RWPE1 (cell line): ENCODE data around the gene ODAD3.
A peak's percentile ranks its signal among the peaks of the same experiment; 100 is the strongest.

Experiments used
- CTCF ChIA-PET: fragments of 350-600 bp; sonication (Branson Sonifier 250); formaldehyde crosslinking; extraction: SDS; loops from one replicate; lab custom pipeline; 2021; lab: Yijun Ruan, JAX
- POLR2A ChIA-PET: fragments of 400-600 bp; formaldehyde crosslinking; extraction: SDS; loops from one replicate; lab custom pipeline; 2020; ENCODE audit warnings: antibody characterized with exemption; ENCODE audit not compliant: low non-redundant PET; lab: Yijun Ruan, JAX
- DNase-seq: peaks from one replicate; pipeline ENCODE4 v3.0.0; 2012; ENCODE audit warnings: low spot score
- H3K27ac ChIP-seq: fragments of 450-650 bp; 2 replicates; pipeline ENCODE4 v1.5.1; 2017
- TF ChIP-seq, protein P1 (sequence below): fragments of 450-650 bp; conservative IDR thresholded peaks from 2 replicates; pipeline ENCODE4 v1.5.1; 2017; ENCODE audit warnings: low read depth, mild to moderate bottlenecking

The ODAD3 gene

GRCh38 chr19:11452620-11453310, 17.8 kb upstream of the ODAD3 start:
- ChIA-PET POLR2A (no interaction called here), CTCF (interaction anchor here (0.6 kb wide), 1 partner anchor 327 kb away, joined by 3 read pairs; no protein-coding TSS in a partner anchor)
- no peak overlapping the region for H3K27ac ChIP-seq
- no peak for DNase-seq
- TF ChIP-seq, protein P1, sequence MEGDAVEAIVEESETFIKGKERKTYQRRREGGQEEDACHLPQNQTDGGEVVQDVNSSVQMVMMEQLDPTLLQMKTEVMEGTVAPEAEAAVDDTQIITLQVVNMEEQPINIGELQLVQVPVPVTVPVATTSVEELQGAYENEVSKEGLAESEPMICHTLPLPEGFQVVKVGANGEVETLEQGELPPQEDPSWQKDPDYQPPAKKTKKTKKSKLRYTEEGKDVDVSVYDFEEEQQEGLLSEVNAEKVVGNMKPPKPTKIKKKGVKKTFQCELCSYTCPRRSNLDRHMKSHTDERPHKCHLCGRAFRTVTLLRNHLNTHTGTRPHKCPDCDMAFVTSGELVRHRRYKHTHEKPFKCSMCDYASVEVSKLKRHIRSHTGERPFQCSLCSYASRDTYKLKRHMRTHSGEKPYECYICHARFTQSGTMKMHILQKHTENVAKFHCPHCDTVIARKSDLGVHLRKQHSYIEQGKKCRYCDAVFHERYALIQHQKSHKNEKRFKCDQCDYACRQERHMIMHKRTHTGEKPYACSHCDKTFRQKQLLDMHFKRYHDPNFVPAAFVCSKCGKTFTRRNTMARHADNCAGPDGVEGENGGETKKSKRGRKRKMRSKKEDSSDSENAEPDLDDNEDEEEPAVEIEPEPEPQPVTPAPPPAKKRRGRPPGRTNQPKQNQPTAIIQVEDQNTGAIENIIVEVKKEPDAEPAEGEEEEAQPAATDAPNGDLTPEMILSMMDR: no peak

- no peak for DNase-seq
- ChIA-PET CTCF (interaction anchor here (0.6 kb wide), 1 partner anchor 326 kb away, joined by 3 read pairs; no protein-coding TSS in a partner anchor), POLR2A (no interaction called here)
- TF ChIP-seq, protein P1: no peak
- no peak overlapping the region for H3K27ac ChIP-seq
Observed at GRCh38 chr19:11451871-11452619, 17.1 kb upstream of the ODAD3 start.

- CTCF ChIA-PET: no interaction called here
- TF ChIP-seq, protein P1: no peak
- no peak for DNase-seq
- POLR2A ChIA-PET: no interaction called here
- H3K27ac ChIP-seq: no peak overlapping the region
Observed at GRCh38 chr19:11451327-11451870, 16.5 kb upstream of the ODAD3 start.

DNA sequence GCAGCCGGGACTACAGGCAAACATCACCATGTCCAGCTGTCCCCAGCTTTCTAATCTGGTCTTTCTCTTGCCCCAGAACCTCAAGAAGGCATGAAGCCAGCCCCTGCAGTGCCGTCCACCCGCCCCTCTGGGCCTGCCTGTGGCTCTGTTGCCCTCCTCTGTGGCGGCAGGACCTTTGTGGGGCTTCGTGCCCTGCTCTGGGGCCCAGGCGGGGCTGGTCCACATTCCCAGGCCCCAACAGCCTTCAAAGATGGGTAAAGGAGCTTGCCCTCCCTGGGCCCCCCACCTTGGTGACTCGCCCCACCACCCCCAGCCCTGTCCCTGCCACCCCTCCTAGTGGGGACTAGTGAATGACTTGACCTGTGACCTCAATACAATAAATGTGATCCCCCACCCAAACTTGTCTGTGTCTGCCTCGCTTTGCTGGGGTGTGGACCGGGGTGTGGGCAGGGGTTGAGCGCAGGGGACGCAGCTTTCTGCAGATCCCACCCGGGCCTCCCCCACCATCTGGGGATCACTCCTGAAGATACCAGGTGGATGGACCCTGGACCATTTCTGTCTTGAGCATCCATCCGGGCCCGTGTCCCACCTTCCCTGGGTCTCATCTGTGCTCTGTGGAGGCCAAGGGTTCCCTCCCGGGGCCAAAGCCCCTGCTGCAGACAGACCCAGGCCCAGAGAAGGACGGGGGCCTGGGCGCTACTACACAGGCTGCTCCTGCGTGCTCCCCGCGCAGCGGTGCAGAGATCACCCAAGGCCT, 15.8 kb upstream of the ODAD3 start:
- CTCF ChIA-PET: no interaction called here
- TF ChIP-seq, protein P1: no peak
- H3K27ac ChIP-seq: peak overlapping the region; percentile 31
- POLR2A ChIA-PET: no interaction called here
- no peak for DNase-seq

DNA sequence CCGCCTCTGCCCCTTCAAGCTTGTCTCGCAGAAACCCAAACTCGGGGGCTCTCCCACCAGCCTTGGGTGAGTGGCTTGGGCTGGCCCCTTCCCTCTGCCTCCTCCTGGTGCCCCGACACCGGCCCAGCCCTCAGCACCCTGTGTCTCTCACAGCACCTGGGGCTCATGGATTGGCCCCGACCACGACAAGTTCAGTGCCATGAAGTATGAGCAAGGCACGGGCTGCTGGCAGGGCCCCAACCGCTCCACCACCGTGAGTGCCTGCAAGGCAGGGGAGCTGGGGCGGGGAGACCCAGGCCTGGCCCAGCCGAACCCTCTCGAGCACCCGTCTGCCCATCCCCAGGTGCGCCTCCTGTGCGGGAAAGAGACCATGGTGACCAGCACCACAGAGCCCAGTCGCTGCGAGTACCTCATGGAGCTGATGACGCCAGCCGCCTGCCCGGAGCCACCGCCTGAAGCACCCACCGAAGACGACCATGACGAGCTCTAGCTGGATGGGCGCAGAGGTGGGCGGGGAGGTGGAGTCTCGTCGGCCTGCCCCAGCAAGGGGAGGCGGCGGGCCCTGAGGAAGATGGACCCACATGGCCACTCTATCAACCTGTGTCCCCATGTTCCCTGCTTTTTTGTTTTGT, 14.1 kb upstream of the ODAD3 start:
- no peak for DNase-seq
- ChIA-PET POLR2A (no interaction called here), CTCF (interaction anchor here (0.5 to 0.7 kb wide), 4 partner anchors 60 to 161 kb away, joined by 3 to 4 read pairs (median 4); no protein-coding TSS in a partner anchor)
- peak overlapping the region; percentile 31 for H3K27ac ChIP-seq
- TF ChIP-seq, protein P1: no peak
